GM21825 (cell line): ENCODE data around the gene HEXIM2.

Experiments used
- ATAC-seq: cut with Tn5 transposase; IDR thresholded peaks from one replicate; pipeline ENCODE4 v1.9.1; 2021; ENCODE audit warnings: mild to moderate bottlenecking, moderate library complexity; ENCODE audit not compliant: unreplicated experiment

Gene HEXIM2

GRCh38 chr17:45218895-45219661 lies 57.4 kb downstream of the HEXIM2 start:
- ATAC-seq: no peak
